Thyroid gland (tissue), 4 donors: ENCODE results near the gene CTNS. TPM values are rescaled to one million over a fixed set of nuclear protein-coding genes. Genes with fewer than 3 reads are reported as not detected.

Experiments
- DNase-seq, 2 donors: peaks; one replicate each; pipeline ENCODE4 v3.0.0-alpha.2; 2019
- H3K27ac ChIP-seq, 3 donors: fragments of 200-600 bp; sonication (generic); 1 replicate in 2 of 3; 2 replicates in 1 of 3; pipeline ENCODE4 v1.5.1; 2016 to 2019; ENCODE audit warnings: mild to moderate bottlenecking in 1 of 3, moderate library complexity in 1 of 3
- H3K27me3 ChIP-seq: fragments of 200-600 bp; sonication (generic); one replicate; pipeline ENCODE4 v1.5.1; 2019
- H3K36me3 ChIP-seq, 2 donors: fragments of 200-600 bp; sonication (generic); one replicate each; pipeline ENCODE4 v1.5.1; 2016 to 2019
- H3K4me1 ChIP-seq, 2 donors: fragments of 200-600 bp; sonication (generic); one replicate each; pipeline ENCODE4 v1.5.1; 2017 to 2019
- H3K4me3 ChIP-seq, 3 donors: fragments of 200-600 bp; sonication (generic); replicated peaks in 1 of 3; 1 replicate in 2 of 3; 2 replicates in 1 of 3; pipeline ENCODE4 v1.5.1; 2016; ENCODE audit warnings: mild to moderate bottlenecking in 1 of 3
- H3K9me3 ChIP-seq: fragments of 200-600 bp; sonication (generic); one replicate; pipeline ENCODE4 v1.5.1; 2017
- POLR2A ChIP-seq, 2 donors: fragments of 450-650 bp; IDR thresholded peaks; one replicate each; pipeline ENCODE4 v1.6.1; 2017; ENCODE audit warnings: antibody characterized with exemption in 2 of 2, mild to moderate bottlenecking in 2 of 2, moderate library complexity in 1 of 2
- WGBS, 2 donors: methylation state at CpG; one replicate each; pipeline ENCODE4 v1.1.5; 2017; 5-methylcytosine and 5-hydroxymethylcytosine counted together
- intact Hi-C: fragments of 100-400 bp; cut with DNase I; formaldehyde crosslinking; loops from one replicate; pipeline ENCODE4 v1.15.1; 2023
- total RNA-seq, 4 donors: library from RNA; depleted of rRNA; stranded (reverse); fragments of >200 nt; gene quantifications; one replicate each; pipeline ENCODE4 v1.2.3, GENCODE V29; 2016
- TF ChIP-seq, protein P1 (sequence below), 6 experiments: fragments of 200-600 bp in 3 of 6; fragments of 450-650 bp in 3 of 6; sonication (generic) in 3 of 6; IDR thresholded peaks; one replicate each; pipeline ENCODE4 v1.5.1; 2016 to 2019; ENCODE audit warnings: antibody characterized with exemption in 6 of 6, mild to moderate bottlenecking in 2 of 6, inconsistent platforms in 1 of 6, moderate library complexity in 1 of 6

The CTNS gene
- total RNA-seq, 4 donors from 2014 or later = 21.4 to 36.6 (median 28.6) TPM

DNA sequence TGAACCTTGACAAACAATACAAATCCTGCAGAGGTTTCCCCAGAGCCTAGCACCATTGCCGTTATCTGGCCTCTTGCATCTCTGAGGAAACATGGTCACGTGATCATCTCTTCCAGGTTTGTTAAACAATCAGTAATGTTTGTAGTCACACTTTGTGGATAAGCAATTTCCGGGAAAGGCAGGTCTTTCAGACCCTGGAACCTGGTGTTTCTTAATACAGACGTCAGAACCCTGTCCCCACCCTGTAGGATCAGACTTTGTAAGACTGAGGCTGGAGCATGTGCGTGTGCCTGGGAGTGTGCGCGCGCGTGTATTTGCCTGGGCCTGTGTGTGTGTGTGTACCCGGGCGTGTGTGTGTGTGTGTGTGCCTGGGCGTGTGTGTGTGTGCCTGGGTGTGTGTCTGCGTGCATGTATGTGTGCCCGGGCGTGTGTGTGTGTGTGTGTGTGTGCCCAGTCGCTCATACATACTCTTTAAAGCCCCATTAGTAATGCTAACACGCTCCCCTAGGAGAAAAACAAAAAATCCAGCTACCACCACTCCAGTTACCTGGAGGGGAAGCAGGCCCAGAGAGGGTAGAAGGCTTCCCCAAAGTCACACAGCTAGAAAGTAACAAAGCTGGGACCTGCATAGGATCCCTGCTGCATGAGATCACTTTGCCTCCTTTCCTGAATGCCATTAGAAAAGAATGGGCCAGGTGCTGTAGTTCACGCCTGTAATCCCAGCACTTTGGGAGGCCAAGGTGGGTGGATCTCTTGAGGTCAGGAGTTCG is 5.3 kb downstream of the CTNS start:
- Histone ChIP-seq H3K27me3 (no peaks in the 10 kb centered on the region), H3K4me3 (no peak overlapping the region), H3K9me3 (no peaks in the 10 kb centered on the region), H3K36me3 (no peaks in the 10 kb centered on the region), H3K4me1 (peaks cover 7 to 8% of the 10 kb centered on the region in 2 donors), H3K27ac (no peak overlapping the region)
- WGBS, 2 donors = 76 to 94% methylated on average over 19 of the region's 19 CpGs
- intact Hi-C loops = no loop called here
- DNase-seq = no peak
- TF ChIP-seq, protein P1, sequence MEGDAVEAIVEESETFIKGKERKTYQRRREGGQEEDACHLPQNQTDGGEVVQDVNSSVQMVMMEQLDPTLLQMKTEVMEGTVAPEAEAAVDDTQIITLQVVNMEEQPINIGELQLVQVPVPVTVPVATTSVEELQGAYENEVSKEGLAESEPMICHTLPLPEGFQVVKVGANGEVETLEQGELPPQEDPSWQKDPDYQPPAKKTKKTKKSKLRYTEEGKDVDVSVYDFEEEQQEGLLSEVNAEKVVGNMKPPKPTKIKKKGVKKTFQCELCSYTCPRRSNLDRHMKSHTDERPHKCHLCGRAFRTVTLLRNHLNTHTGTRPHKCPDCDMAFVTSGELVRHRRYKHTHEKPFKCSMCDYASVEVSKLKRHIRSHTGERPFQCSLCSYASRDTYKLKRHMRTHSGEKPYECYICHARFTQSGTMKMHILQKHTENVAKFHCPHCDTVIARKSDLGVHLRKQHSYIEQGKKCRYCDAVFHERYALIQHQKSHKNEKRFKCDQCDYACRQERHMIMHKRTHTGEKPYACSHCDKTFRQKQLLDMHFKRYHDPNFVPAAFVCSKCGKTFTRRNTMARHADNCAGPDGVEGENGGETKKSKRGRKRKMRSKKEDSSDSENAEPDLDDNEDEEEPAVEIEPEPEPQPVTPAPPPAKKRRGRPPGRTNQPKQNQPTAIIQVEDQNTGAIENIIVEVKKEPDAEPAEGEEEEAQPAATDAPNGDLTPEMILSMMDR (IDR thresholded peaks at IDR 0.05) = no peak
- TF ChIP-seq POLR2A (IDR thresholded peaks at IDR 0.05) = no peak

GRCh38 chr17:3643889-3644349 is 7.4 kb downstream of the CTNS start:
- Histone ChIP-seq H3K36me3 (peaks cover 0 to 3% of the 10 kb centered on the region in 2 donors), H3K9me3 (no peaks in the 10 kb centered on the region)

DNA sequence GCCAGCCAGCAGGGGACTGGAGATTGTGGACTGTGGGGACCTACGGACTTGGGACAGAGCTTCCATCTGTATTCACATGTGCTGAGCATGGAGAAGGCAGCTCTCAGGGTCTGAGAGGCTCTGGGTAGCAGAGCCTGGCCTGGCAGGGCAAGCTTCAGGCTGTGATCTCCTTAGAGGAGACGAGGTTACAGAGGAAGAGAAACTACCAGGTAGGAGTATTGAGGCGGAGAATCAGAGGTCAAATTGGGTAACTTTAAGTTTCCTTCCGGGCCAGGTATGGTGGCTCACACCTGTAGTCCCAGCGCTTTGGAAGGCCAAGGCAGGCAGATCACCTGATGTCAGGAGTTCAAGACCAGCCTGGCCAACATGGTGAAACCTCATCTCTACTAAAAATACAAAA is 8.8 kb downstream of the CTNS start:
- Histone ChIP-seq H3K36me3 (peaks cover 0 to 4% of the 10 kb centered on the region in 2 donors), H3K4me3 (no peak overlapping the region), H3K27ac (no peak overlapping the region), H3K27me3 (no peaks in the 10 kb centered on the region), H3K9me3 (no peaks in the 10 kb centered on the region), H3K4me1 (no peaks in the 10 kb centered on the region)
- no peak for DNase-seq
- TF ChIP-seq, protein P1 (IDR thresholded peaks at IDR 0.05) = no peak
- no peak for TF ChIP-seq POLR2A (IDR thresholded peaks at IDR 0.05)
- 55 to 74% methylated on average over 5 of the region's 5 CpGs for WGBS, 2 donors
- intact Hi-C loops = no loop called here

More at GRCh38 chr17:3643889-3644349, 7.4 kb downstream of the CTNS start:
- Histone ChIP-seq H3K27me3 (no peaks in the 10 kb centered on the region), H3K4me1 (no peaks in the 10 kb centered on the region), H3K4me3 (no peak overlapping the region), H3K27ac (no peak overlapping the region)
- intact Hi-C loops = no loop called here
- no peak for TF ChIP-seq POLR2A (IDR thresholded peaks at IDR 0.05)
- TF ChIP-seq, protein P1 (IDR thresholded peaks at IDR 0.05) = no peak
- WGBS, 2 donors = 93 to 95% methylated on average over 4 of the region's 4 CpGs
- no peak for DNase-seq

DNA sequence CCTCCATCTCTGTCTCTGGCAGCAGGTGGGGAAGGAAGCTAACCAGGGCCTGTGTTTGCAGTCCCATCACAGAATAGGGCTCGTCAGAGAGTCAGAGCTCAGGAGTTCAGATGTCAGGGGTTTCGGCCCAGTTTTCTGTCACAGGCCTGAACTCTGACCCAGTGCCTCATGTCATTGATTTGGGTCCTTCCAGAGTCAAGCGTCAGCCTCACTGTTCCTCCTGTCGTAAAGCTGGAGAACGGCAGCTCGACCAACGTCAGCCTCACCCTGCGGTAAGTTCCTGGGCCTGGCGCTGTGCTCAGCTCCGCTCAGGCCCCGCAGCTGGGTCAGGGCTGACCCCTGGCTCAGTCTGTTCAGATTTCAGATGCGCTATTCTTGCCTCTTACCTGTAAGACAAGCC is 10.7 kb downstream of the CTNS start:
- H3K27me3 ChIP-seq = no peaks in the 10 kb centered on the region
- H3K9me3 ChIP-seq = no peaks in the 10 kb centered on the region
- H3K4me3 ChIP-seq = no peak overlapping the region
- intact Hi-C loops = no loop called here
- peaks cover 0 to 4% of the 10 kb centered on the region in 2 donors for H3K36me3 ChIP-seq
- H3K4me1 ChIP-seq = no peaks in the 10 kb centered on the region
- TF ChIP-seq, protein P1 (IDR thresholded peaks at IDR 0.05) = no peak
- TF ChIP-seq POLR2A (IDR thresholded peaks at IDR 0.05) = no peak
- WGBS, 2 donors = 76 to 80% methylated on average over 1 to 6 of the region's 12 CpGs
- no peak for DNase-seq
- H3K27ac ChIP-seq = no peak overlapping the region
